Measurements from ENCODE around the gene FKBP1A. TPM values are rescaled to one million over a fixed set of nuclear protein-coding genes. Genes with fewer than 3 reads are reported as not detected.
"Not testable (repeated sequence)": the region's sequence is repeated elsewhere in the genome, so short reads cannot be mapped to it uniquely, and the experiment has no call there.

FKBP1A gene
- total RNA-seq, 2 donors from 2014 or later, result 77.9 to 113 TPM

DNA sequence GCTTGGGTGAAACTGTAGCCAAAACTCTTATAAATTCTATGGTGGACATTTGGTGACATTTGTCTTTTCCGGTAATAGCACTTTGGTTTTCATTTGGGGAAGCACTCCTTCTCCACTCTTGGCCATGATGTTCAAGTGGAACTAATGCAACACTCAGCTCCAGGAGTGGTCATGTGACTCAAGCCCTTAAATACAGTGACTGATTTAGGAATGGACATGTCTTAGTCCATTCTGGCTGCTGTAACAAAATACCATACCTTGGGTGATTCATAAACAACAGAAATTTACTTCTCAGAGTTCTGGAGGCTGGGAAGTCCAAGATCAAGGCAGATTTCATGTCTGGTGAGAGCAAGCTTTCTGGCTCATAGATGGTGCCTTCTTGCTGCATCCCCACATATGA is 10.8 kb upstream of the FKBP1A start:
- ATAC-seq (no peak), DNase-seq (no peak)
- H3K9me3 ChIP-seq (ENCODE audit: control insufficient read depth, low read length, poor library complexity, severe bottlenecking), result no peaks in the 10 kb centered on the region
- no peak overlapping the region for H3K27ac Mint-ChIP-seq
- peaks cover 20% of the 10 kb centered on the region for H3K27me3 Mint-ChIP-seq
- H3K36me3 Mint-ChIP-seq (ENCODE audit: low read depth), result no peaks in the 10 kb centered on the region
- no peak overlapping the region for H3K4me3 Mint-ChIP-seq
- H3K4me1 Mint-ChIP-seq, result no peaks in the 10 kb centered on the region

DNA sequence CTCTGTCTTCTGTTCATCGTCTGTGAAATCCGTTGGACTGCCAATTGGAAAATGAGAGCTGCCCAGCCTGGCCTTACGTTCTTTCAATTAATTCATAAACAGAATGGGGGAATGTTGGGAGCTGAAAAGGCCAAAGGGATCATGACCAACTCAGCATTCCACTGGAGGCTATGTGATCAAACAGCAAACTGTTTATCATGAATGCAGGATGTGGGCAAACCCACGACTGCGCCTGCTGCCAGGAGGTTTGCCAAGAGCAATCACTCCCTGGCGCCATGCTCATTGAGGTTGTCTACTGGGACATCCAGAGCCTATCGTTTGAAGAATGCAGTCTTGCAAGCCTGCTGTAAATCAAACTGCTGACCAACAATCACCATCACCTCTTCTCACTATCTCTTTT is 9.3 kb upstream of the FKBP1A start:
- H3K27me3 Mint-ChIP-seq, result peaks cover 16% of the 10 kb centered on the region
- H3K4me3 Mint-ChIP-seq, result no peak overlapping the region
- no peaks in the 10 kb centered on the region for H3K4me1 Mint-ChIP-seq
- DNase-seq, result no peak
- H3K9me3 ChIP-seq (ENCODE audit: control insufficient read depth, low read length, poor library complexity, severe bottlenecking), result no peaks in the 10 kb centered on the region
- H3K27ac Mint-ChIP-seq, result no peak overlapping the region
- H3K36me3 Mint-ChIP-seq (ENCODE audit: low read depth), result no peaks in the 10 kb centered on the region
- no peak for ATAC-seq

DNA sequence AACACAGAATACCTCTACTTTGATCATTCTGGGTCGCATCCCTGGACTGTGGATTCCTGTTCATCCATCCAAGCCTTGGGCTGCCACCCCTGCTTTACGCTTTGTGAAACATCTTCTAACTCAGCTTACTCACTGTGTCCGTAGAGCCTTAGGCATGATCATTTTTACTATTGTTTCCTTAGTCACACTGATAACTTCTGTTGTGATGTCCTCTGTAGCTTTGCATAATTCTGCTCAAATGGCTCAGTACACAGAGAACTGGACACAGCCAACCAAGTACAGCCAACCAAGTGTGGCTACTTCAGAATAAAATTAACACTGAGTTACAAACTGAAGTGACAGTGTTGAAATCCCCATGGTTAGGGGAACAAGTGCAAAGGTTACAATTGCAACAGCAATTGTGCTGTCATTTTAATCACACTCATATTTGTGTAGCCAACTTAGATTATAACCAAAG is 8.6 kb upstream of the FKBP1A start:
- Mint-ChIP-seq H3K36me3 (ENCODE audit: low read depth) (no peaks in the 10 kb centered on the region), H3K27ac (no peak overlapping the region), H3K4me1 (no peaks in the 10 kb centered on the region), H3K4me3 (no peak overlapping the region), H3K27me3 (peaks cover 11% of the 10 kb centered on the region)
- DNase-seq (no peak), ATAC-seq (no peak)
- H3K9me3 ChIP-seq (ENCODE audit: control insufficient read depth, low read length, poor library complexity, severe bottlenecking), result no peaks in the 10 kb centered on the region

DNA sequence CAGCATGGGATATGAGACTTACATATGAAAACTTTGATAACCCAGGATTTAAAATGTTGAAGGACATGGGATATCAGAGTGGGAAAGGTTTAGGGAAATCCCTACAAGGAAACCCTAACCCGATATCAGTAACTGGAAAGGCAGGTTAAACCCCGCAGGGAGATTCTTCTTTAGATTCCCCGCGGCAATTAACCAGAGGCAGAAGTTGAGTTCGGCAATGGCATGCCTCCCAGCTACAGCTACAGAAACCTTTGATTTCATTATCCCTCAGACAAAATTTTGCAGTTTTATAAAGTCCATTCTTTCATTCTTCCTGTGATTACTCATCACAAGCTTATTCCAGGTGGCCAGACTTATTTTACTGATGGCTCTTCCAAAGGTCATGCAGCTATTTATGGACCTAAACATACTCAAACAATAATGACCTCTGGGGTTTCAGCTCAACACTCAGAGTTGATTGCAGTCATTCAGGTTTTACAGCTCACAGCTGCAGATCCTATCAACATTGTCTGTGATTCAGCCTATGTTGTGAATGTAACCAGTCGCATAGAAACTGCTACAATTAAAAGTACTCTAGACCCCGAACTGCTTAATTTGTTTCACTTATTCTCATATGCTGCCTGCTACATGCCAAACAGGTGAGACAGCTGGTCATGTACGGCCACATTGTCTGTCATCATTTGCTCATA is 7.0 kb upstream of the FKBP1A start:
- H3K4me1 Mint-ChIP-seq; H3K4me3 Mint-ChIP-seq; H3K9me3 ChIP-seq (ENCODE audit: control insufficient read depth, low read length, poor library complexity, severe bottlenecking); H3K27ac Mint-ChIP-seq; ATAC-seq; DNase-seq; H3K27me3 Mint-ChIP-seq; H3K36me3 Mint-ChIP-seq (ENCODE audit: low read depth): not testable (repeated sequence)

DNA sequence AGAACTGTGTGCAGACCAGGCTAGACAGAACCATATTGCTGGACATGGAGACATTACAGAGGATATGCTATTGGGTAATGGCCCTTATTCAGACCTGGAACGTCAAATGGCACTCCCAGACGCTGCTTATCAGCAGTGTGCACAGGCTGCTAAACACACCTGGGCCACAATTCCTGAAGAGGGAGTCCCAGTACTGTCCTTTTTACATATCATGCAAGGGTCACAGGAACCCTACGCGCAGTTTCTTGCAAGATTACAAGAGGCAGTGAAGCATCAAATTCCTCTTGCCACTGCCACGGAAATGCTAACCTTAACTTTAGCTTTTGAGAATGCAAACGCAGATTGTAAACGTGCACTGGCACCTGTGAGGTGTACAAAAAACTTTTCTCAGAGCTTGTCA is 5.3 kb upstream of the FKBP1A start:
- not testable (repeated sequence) for H3K27ac Mint-ChIP-seq; H3K4me3 Mint-ChIP-seq; H3K9me3 ChIP-seq (ENCODE audit: control insufficient read depth, low read length, poor library complexity, severe bottlenecking); H3K36me3 Mint-ChIP-seq (ENCODE audit: low read depth); DNase-seq; ATAC-seq; H3K27me3 Mint-ChIP-seq
- peaks cover 12% of the 10 kb centered on the region for H3K4me1 Mint-ChIP-seq

DNA sequence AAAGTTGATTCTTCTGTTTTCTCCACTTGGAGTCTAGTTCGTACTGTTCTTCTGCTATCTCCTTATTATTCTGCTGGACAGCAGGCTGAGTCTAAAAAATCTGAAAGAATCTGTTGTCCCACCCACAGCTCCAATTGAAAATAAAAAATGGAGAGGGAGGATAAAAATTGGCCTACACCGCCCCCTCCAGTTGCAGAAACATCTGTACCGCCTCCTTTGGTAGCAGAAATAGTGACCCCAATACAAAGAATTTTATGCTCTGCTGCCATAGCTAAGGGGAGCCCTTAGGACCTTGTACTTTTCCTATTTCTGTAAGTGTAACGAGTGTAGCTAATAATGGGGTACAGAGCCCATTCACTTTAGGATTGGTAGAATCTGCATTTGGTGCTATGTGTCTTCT is 4.9 kb upstream of the FKBP1A start:
- H3K9me3 ChIP-seq (ENCODE audit: control insufficient read depth, low read length, poor library complexity, severe bottlenecking), result no peaks in the 10 kb centered on the region
- Mint-ChIP-seq H3K4me1 (peaks cover 13% of the 10 kb centered on the region), H3K4me3 (no peak overlapping the region), H3K27ac (no peak overlapping the region), H3K36me3 (ENCODE audit: low read depth) (no peaks in the 10 kb centered on the region), H3K27me3 (peaks cover 8% of the 10 kb centered on the region)
- no peak for ATAC-seq
- DNase-seq, result no peak

DNA sequence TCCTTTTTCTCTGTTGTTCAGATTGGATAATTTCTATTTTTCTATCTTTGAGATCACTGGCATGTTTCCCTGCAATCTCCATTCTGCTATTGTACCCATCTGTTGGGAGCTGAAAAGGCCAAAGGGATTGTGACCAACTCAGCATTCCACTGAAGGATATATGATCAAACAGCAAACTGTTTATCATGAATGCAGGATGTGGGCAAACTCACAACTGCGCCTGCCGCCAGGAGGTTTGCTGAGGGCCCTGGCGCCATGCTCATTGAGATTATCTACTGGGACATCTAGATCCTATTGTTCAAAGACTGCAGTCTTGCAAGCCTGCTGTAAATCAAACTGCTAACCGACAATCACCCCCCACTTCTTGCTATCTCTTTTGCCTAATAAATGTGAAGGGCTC is 3.8 kb upstream of the FKBP1A start:
- H3K4me1 Mint-ChIP-seq, result peaks cover 17% of the 10 kb centered on the region
- no peak for ATAC-seq
- H3K36me3 Mint-ChIP-seq (ENCODE audit: low read depth), result no peaks in the 10 kb centered on the region
- no peaks in the 10 kb centered on the region for H3K9me3 ChIP-seq (ENCODE audit: control insufficient read depth, low read length, poor library complexity, severe bottlenecking)
- peaks cover 8% of the 10 kb centered on the region for H3K27me3 Mint-ChIP-seq
- no peak overlapping the region for H3K4me3 Mint-ChIP-seq
- no peak overlapping the region for H3K27ac Mint-ChIP-seq
- DNase-seq, result no peak

DNA sequence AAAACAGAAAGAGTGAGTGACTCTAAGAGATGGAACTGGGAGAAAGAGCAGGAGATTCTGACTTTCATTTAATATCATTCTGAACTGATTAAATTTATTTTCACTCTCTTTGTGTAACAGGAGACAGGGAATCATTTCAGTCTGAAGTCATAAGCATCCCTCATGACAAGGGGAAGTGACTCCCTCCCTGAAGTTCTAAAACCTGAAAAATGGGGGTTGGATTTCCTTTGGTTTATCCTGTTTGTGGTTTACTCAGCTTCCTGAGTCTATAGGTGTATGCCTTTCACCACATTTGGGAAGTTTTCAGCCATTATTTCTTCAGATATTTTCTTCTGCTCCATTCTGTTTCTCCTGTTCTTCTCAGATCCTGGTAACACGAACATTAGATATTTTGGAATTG is 3.4 kb upstream of the FKBP1A start:
- no peaks in the 10 kb centered on the region for H3K9me3 ChIP-seq (ENCODE audit: control insufficient read depth, low read length, poor library complexity, severe bottlenecking)
- Mint-ChIP-seq H3K4me1 (peaks cover 20% of the 10 kb centered on the region), H3K4me3 (no peak overlapping the region), H3K27me3 (peaks cover 8% of the 10 kb centered on the region), H3K27ac (no peak overlapping the region), H3K36me3 (ENCODE audit: low read depth) (no peaks in the 10 kb centered on the region)
- DNase-seq, result no peak
- no peak for ATAC-seq

DNA sequence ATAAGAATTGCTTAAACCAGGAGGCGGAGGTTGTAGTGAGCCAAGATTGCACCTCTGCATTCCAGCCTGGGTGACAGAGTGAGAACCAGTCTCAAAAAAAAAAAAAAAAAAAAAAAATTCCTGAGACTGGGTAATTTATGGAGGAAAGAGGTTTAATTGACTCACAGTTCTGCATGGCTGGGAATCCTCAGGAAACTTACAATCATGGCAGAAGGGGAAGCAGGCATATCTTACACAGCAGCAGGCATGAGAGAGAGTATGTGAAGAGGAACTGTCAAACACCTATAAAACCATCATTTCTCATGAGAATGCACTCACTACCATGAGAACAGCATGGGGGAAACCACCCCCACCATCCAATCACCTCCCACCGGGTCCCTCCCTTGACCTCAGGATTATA is 1.8 kb upstream of the FKBP1A start:
- no peaks in the 10 kb centered on the region for H3K9me3 ChIP-seq (ENCODE audit: control insufficient read depth, low read length, poor library complexity, severe bottlenecking)
- H3K4me3 Mint-ChIP-seq, result no peak overlapping the region
- peaks cover 35% of the 10 kb centered on the region for H3K4me1 Mint-ChIP-seq
- ATAC-seq (no peak), DNase-seq (no peak)
- no peaks in the 10 kb centered on the region for H3K36me3 Mint-ChIP-seq (ENCODE audit: low read depth)
- no peak overlapping the region for H3K27ac Mint-ChIP-seq
- no peaks in the 10 kb centered on the region for H3K27me3 Mint-ChIP-seq

DNA sequence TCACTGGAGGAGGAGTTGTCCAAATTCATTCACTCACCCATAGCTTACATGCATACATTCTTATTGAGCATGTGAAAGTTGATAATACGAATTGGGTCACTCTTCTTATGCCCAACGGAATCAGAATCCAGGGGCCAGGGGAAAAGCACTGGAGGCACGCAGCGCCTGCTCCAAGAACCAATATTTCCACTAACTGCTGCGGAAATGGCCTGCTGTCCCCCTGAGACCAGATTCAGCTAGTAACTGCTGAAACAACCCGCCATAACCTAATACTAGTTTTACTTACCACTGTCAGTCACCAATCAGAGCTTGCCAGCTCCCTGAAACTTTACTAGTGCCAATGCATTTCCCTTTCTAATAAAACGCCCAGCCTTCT is 641 bp upstream of the FKBP1A start:
- Mint-ChIP-seq H3K36me3 (ENCODE audit: low read depth) (no peaks in the 10 kb centered on the region), H3K4me1 (peaks cover 47% of the 10 kb centered on the region), H3K4me3 (peak overlapping the region; percentile 92), H3K27ac (peak overlapping the region; percentile 86), H3K27me3 (no peaks in the 10 kb centered on the region)
- ATAC-seq (no peak), DNase-seq (no peak)
- H3K9me3 ChIP-seq (ENCODE audit: control insufficient read depth, low read length, poor library complexity, severe bottlenecking), result no peaks in the 10 kb centered on the region

DNA sequence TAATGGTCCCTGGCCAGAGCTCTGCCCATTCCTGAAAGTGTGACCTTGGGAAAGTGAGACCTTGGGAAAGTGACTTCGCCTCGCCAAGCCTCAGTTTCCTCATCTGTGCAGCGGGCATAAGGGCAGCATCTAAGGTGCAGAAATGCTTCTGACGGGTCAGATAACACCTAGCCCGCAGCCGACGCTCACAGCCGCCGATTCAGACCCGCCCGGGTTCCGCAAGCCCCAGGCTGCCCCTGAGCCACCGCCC is 486 bp downstream of the FKBP1A start:
- no peaks in the 10 kb centered on the region for H3K9me3 ChIP-seq (ENCODE audit: control insufficient read depth, low read length, poor library complexity, severe bottlenecking)
- Mint-ChIP-seq H3K4me3 (peak overlapping the region; percentile 92), H3K36me3 (ENCODE audit: low read depth) (no peaks in the 10 kb centered on the region), H3K4me1 (peaks cover 55% of the 10 kb centered on the region), H3K27me3 (no peaks in the 10 kb centered on the region), H3K27ac (peak overlapping the region; percentile 97)
- no peak for DNase-seq
- ATAC-seq, result peak; percentile 2

DNA sequence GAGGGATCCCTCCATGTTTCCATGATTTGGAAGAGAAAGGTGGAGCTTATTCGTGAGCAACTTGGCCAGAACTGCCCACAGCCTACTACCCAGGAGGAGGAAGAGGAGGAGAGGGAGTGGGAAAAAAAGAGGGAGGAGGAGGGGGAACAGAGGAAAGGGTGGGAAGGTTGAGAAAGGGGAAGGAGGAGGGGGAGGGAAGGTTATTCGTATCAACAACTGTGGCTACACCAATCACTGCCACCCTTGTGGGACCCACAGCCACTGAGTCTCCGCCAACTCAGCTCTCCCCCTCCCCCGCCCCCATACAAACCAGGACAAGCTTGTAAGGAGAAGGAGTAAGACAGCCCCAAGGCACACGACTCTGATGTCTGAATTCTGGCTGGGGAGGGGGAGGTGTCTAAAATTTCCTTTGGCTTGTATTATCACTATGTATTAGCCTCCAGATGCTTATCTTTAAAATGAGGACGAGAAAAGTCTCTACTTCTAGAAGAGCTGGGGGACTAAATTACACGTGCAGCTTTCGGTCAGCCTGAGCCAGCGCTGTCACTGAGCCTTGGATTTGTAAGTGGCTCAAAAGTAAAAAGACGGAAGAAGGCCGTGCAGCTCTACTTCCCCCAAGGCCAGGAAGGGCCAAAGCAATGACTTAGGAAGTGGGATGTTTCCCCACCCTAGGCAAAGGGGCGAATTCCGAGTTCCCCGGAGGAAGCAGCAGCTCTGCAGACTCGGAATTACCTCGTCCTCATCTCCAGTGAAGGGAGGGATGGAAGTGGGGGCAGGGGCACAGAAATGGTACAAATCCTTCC is 1.0 kb downstream of the FKBP1A start:
- ATAC-seq (no peak), DNase-seq (no peak)
- Mint-ChIP-seq H3K4me3 (peak overlapping the region; percentile 92), H3K4me1 (peaks cover 58% of the 10 kb centered on the region), H3K27ac (peak overlapping the region; percentile 97), H3K27me3 (no peaks in the 10 kb centered on the region), H3K36me3 (ENCODE audit: low read depth) (no peaks in the 10 kb centered on the region)
- H3K9me3 ChIP-seq (ENCODE audit: control insufficient read depth, low read length, poor library complexity, severe bottlenecking), result no peaks in the 10 kb centered on the region

DNA sequence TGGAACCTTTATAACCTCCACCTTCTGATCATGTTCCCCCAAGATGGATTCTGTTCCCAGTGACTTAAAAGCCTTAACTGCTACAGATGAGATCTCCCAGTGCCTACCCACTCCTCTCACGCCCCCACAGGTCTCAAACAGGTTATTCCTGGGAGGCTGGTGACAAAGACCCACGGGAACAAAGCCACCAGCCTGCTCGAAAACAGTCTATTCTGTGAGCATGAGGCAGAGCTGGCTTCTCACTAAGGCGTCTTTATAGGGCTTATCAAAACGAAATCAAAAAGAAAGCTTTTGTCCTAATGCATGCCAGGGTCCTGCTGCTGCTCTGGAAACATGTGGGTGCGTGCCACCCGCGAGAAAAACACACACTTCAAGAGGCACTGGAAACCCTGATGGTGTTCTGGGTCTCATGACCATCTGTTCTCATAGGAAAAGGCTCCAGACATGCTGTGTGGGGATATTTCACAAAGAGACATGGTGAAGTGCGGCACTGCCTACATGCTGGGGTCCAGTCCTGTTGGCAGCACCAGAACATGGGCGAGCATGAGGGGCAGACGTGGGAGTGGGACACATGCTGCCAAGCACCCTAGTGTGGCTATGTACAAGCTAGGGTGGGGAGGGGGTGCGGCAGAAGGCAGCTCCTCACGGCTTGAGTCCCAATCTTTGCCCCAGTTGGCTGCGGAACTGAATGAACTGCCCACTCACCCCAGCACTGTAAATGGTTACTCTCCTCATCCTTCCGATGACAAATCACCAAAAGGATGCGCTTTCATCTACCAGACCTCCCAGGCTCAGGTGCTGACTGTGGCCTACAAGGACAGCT is 2.1 kb downstream of the FKBP1A start:
- DNase-seq, result no peak
- ATAC-seq, result no peak
- no peaks in the 10 kb centered on the region for H3K9me3 ChIP-seq (ENCODE audit: control insufficient read depth, low read length, poor library complexity, severe bottlenecking)
- peak overlapping the region; percentile 97 for H3K27ac Mint-ChIP-seq
- no peaks in the 10 kb centered on the region for H3K27me3 Mint-ChIP-seq
- peak overlapping the region; percentile 92 for H3K4me3 Mint-ChIP-seq
- H3K4me1 Mint-ChIP-seq, result peaks cover 66% of the 10 kb centered on the region
- peaks cover 4% of the 10 kb centered on the region for H3K36me3 Mint-ChIP-seq (ENCODE audit: low read depth)
